ENCODE measurements around the gene BAHCC1.

- no peak for TF ChIP-seq SP1 (CRISPR knock-in tag; IDR thresholded peaks at IDR 0.05)
- TF ChIP-seq SRSF7 (optimal IDR thresholded peaks at IDR 0.05; ENCODE audit: low read depth, low read length), result no peak
- no peak for TF ChIP-seq SREBF2 (CRISPR knock-in tag; IDR thresholded peaks at IDR 0.05)
- TF ChIP-seq HLTF (IDR thresholded peaks at IDR 0.05), result no peak
- TF ChIP-seq HDAC1 (IDR thresholded peaks at IDR 0.05), result no peak
- TF ChIP-seq POU5F1 (IDR thresholded peaks at IDR 0.05; ENCODE audit: borderline replicate concordance, low read depth, low read length, partially characterized antibody), result no peak
- TF ChIP-seq LEF1 (IDR thresholded peaks at IDR 0.05), result no peak
- no peak for TF ChIP-seq HNRNPH1 (optimal IDR thresholded peaks at IDR 0.05; ENCODE audit: low read depth, low read length)
- TF ChIP-seq, protein P1, sequence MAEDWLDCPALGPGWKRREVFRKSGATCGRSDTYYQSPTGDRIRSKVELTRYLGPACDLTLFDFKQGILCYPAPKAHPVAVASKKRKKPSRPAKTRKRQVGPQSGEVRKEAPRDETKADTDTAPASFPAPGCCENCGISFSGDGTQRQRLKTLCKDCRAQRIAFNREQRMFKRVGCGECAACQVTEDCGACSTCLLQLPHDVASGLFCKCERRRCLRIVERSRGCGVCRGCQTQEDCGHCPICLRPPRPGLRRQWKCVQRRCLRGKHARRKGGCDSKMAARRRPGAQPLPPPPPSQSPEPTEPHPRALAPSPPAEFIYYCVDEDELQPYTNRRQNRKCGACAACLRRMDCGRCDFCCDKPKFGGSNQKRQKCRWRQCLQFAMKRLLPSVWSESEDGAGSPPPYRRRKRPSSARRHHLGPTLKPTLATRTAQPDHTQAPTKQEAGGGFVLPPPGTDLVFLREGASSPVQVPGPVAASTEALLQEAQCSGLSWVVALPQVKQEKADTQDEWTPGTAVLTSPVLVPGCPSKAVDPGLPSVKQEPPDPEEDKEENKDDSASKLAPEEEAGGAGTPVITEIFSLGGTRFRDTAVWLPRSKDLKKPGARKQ (CRISPR knock-in tag; IDR thresholded peaks at IDR 0.05), result no peak
- TF ChIP-seq PCBP1 (IDR thresholded peaks at IDR 0.05; ENCODE audit: low read depth, low read length, poor library complexity, severe bottlenecking), result no peak
- TF ChIP-seq E2F8 (IDR thresholded peaks at IDR 0.05; ENCODE audit: low read depth, partially characterized antibody), result no peak
- no peak for TF ChIP-seq CTCF (IDR thresholded peaks at IDR 0.05 in 2 of 3, conservative IDR thresholded peaks at IDR 0.05 in 1 of 3; ENCODE audit: insufficient read depth in 2 of 3, low read depth in 1 of 3, low read length in 3 of 3)
- no peak for TF ChIP-seq BDP1 (IDR thresholded peaks at IDR 0.05; ENCODE audit: insufficient read depth, insufficient read length)
- TF ChIP-seq, protein P2, sequence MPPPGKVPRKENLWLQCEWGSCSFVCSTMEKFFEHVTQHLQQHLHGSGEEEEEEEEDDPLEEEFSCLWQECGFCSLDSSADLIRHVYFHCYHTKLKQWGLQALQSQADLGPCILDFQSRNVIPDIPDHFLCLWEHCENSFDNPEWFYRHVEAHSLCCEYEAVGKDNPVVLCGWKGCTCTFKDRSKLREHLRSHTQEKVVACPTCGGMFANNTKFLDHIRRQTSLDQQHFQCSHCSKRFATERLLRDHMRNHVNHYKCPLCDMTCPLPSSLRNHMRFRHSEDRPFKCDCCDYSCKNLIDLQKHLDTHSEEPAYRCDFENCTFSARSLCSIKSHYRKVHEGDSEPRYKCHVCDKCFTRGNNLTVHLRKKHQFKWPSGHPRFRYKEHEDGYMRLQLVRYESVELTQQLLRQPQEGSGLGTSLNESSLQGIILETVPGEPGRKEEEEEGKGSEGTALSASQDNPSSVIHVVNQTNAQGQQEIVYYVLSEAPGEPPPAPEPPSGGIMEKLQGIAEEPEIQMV (tag; conservative IDR thresholded peaks at IDR 0.05; ENCODE audit: low read depth), result no peak
Observed at GRCh38 chr17:81498953-81499600, 103.8 kb downstream of the BAHCC1 start.
